Activated T-cell treated with anti-CD3 and anti-CD28 coated beads, Interleukin-2, amount 50 U/mL, for 24 hours (primary cell): Measurements from ENCODE around the gene SOWAHA.

Experiments used
- DNase-seq: peaks from one replicate; pipeline ENCODE4 v3.0.0-alpha.2; 2020
- H3K27ac Mint-ChIP-seq: 2 replicates; pipeline ENCODE4 v1.8.0; 2020; ENCODE audit warnings: mild to moderate bottlenecking, mixed read lengths
- H3K27me3 Mint-ChIP-seq: 2 replicates; pipeline ENCODE4 v1.8.0; 2020; ENCODE audit warnings: mixed read lengths
- H3K36me3 Mint-ChIP-seq: 2 replicates; pipeline ENCODE4 v1.8.0; 2020; ENCODE audit warnings: low read depth, mixed read lengths
- H3K4me1 Mint-ChIP-seq: 2 replicates; pipeline ENCODE4 v1.8.0; 2020; ENCODE audit warnings: low read depth, mixed read lengths
- H3K4me3 Mint-ChIP-seq: 2 replicates; pipeline ENCODE4 v1.8.0; 2020; ENCODE audit warnings: mild to moderate bottlenecking, moderate library complexity, mixed read lengths
- H3K9me3 Mint-ChIP-seq: 2 replicates; pipeline ENCODE4 v1.8.0; 2020; ENCODE audit warnings: mixed read lengths

The SOWAHA gene

GRCh38 chr5:132856011-132856410 is 42.9 kb downstream of the SOWAHA start:
- Mint-ChIP-seq H3K9me3 (no peaks in the 10 kb centered on the region), H3K27ac (no peak overlapping the region), H3K4me1 (peaks cover 2% of the 10 kb centered on the region), H3K27me3 (peaks cover 3% of the 10 kb centered on the region), H3K4me3 (no peak overlapping the region), H3K36me3 (no peaks in the 10 kb centered on the region)
- DNase-seq = no peak

GRCh38 chr5:132859889-132860437 is 46.9 kb downstream of the SOWAHA start:
- H3K27me3 Mint-ChIP-seq = peaks cover under 1% of the 10 kb centered on the region

GRCh38 chr5:132860742-132861141 is 47.6 kb downstream of the SOWAHA start:
- peaks cover 8% of the 10 kb centered on the region for H3K4me1 Mint-ChIP-seq
- H3K27me3 Mint-ChIP-seq = no peaks in the 10 kb centered on the region

More at GRCh38 chr5:132859889-132860437, 46.9 kb downstream of the SOWAHA start:
- Mint-ChIP-seq H3K36me3 (no peaks in the 10 kb centered on the region), H3K27ac (no peak overlapping the region), H3K9me3 (no peaks in the 10 kb centered on the region), H3K4me1 (peaks cover 2% of the 10 kb centered on the region), H3K4me3 (no peak overlapping the region)
- DNase-seq = no peak

GRCh38 chr5:132865668-132866341 is 52.7 kb downstream of the SOWAHA start:
- Mint-ChIP-seq H3K9me3 (no peaks in the 10 kb centered on the region), H3K36me3 (peaks cover 43% of the 10 kb centered on the region), H3K4me1 (peaks cover 32% of the 10 kb centered on the region), H3K4me3 (peak overlapping the region; percentile 100), H3K27ac (peak overlapping the region; percentile 100), H3K27me3 (no peaks in the 10 kb centered on the region)
- no peak for DNase-seq

More at GRCh38 chr5:132860742-132861141, 47.6 kb downstream of the SOWAHA start:
- Mint-ChIP-seq H3K36me3 (no peaks in the 10 kb centered on the region), H3K27ac (no peak overlapping the region), H3K9me3 (no peaks in the 10 kb centered on the region), H3K4me3 (no peak overlapping the region)
- no peak for DNase-seq
